AG09309 (cell line): ENCODE data around the gene SLC7A1.

ENCODE experiments used
- DNase-seq: peaks from one replicate; pipeline ENCODE4 v3.0.0-alpha.2; 2010; ENCODE audit warnings: low read depth
- H3K4me3 ChIP-seq: 2 replicates; pipeline ENCODE4 v1.5.1; 2011; ENCODE audit warnings: mild to moderate bottlenecking, low read depth, low read length, moderate library complexity; ENCODE audit not compliant: control insufficient read depth
- TF ChIP-seq, protein P1 (sequence below): IDR thresholded peaks from 2 replicates; pipeline ENCODE4 v1.5.1; 2011; ENCODE audit warnings: mild to moderate bottlenecking, low read depth, low read length, inconsistent platforms; ENCODE audit not compliant: insufficient read depth, control insufficient read depth; ENCODE audit errors: missing control alignments

SLC7A1 gene

DNA sequence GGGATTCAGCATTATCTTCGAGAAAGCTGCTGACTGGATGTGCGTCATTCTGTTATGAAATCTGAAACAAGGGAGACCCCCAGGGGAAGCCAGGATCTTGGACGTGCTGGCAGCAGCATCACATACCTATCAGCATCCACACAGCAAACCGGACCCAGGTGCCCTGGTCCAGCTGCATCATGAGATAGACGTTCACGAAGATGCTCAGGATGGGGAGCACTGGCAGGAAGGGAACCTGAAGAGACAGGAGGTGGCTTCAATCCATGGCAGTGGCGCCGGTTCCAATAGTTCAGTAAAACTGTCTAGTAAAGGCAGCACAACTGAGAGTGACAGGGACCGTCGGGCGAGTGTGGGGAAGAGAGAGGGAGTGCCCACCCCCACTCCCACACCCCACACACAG, 79.5 kb downstream of the SLC7A1 start:
- no peak overlapping the region for H3K4me3 ChIP-seq
- no peak for DNase-seq
- TF ChIP-seq, protein P1, sequence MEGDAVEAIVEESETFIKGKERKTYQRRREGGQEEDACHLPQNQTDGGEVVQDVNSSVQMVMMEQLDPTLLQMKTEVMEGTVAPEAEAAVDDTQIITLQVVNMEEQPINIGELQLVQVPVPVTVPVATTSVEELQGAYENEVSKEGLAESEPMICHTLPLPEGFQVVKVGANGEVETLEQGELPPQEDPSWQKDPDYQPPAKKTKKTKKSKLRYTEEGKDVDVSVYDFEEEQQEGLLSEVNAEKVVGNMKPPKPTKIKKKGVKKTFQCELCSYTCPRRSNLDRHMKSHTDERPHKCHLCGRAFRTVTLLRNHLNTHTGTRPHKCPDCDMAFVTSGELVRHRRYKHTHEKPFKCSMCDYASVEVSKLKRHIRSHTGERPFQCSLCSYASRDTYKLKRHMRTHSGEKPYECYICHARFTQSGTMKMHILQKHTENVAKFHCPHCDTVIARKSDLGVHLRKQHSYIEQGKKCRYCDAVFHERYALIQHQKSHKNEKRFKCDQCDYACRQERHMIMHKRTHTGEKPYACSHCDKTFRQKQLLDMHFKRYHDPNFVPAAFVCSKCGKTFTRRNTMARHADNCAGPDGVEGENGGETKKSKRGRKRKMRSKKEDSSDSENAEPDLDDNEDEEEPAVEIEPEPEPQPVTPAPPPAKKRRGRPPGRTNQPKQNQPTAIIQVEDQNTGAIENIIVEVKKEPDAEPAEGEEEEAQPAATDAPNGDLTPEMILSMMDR: no peak

DNA sequence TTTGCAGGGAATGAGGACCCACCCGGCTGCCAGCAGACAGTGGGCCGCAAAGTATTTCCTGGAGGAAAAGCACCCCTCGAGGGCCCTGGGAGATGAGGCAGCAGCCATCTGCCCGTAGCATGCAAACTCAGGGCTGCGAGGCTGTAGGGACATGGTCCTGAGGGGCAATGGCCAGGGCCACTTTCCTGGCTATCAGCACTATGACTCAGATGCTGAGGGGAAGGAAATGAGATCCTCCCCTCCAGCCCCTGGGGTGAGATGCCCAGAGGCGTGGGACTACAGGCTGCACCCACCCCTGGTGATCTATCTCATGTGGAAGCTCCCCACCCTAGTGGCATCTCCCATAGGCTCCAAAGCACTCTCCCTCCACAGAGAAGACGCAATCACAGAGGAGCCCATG, 80.1 kb downstream of the SLC7A1 start:
- TF ChIP-seq, protein P1: no peak
- DNase-seq: no peak
- no peak overlapping the region for H3K4me3 ChIP-seq

DNA sequence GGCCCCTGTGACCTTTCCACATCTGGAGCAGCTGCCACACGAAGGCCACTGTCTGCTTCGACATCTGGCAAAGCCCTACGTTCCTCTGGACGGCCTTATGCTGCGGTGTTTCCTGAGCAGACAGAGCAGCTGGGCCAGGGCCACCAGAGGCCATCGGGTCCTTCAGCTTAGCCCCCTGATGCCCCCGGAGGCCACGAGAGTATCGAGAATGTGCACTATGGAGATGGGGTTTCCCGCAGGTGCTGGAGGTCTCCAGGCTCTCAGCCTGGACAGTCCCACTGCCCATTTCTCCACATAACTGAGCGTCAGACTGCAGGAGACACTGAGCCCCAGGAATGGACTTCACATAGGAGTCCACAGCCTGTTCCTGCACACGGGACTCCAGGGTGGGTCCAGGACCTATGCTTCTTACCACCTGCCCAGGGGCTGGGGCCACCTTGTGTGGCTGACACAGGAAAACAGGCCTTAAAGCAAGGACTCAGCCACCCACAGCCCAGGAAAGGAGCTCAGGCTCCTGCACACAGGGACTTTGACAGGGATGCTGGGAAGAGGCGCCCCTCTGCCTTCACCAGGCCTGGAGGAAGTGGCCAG, 80.7 kb downstream of the SLC7A1 start:
- H3K4me3 ChIP-seq: no peak overlapping the region
- no peak for DNase-seq
- TF ChIP-seq, protein P1: no peak

DNA sequence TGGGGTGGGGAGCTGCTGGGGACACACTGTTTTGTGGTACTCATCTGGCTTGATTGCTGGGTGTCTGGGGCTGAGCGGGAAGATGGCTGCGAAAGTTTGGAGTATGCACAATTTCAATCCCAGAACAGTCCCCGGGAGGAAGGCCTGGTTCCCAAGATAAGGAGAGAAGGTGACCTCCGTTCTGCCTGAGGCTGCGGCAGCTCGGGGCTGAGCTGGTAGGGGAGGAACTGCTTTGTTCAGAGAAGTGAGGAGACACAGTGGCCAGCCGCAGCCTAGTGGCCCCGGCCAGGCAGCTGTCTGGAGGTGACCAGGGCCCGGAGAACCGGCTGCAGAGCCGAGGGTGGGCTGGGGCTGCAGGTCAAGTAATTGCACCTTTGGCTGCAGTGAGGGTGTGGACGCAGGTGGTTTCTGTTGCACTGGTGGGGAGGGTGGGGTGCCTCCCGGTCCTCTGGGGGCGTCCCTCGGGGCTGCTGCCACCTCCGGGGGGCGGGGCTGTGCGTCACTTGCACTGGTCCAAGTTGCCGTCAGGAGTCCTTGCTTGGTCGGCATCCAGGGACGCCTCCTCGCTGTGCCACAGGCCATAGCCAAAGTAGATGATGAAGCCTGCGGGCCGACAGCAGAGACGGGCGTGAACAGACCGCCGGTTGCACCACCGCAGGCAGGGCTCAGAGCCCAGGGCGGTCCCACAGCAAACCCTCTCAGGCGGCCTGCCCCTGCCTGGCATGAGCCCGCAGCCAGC, 81.3 kb downstream of the SLC7A1 start:
- no peak overlapping the region for H3K4me3 ChIP-seq
- TF ChIP-seq, protein P1: no peak
- DNase-seq: no peak

DNA sequence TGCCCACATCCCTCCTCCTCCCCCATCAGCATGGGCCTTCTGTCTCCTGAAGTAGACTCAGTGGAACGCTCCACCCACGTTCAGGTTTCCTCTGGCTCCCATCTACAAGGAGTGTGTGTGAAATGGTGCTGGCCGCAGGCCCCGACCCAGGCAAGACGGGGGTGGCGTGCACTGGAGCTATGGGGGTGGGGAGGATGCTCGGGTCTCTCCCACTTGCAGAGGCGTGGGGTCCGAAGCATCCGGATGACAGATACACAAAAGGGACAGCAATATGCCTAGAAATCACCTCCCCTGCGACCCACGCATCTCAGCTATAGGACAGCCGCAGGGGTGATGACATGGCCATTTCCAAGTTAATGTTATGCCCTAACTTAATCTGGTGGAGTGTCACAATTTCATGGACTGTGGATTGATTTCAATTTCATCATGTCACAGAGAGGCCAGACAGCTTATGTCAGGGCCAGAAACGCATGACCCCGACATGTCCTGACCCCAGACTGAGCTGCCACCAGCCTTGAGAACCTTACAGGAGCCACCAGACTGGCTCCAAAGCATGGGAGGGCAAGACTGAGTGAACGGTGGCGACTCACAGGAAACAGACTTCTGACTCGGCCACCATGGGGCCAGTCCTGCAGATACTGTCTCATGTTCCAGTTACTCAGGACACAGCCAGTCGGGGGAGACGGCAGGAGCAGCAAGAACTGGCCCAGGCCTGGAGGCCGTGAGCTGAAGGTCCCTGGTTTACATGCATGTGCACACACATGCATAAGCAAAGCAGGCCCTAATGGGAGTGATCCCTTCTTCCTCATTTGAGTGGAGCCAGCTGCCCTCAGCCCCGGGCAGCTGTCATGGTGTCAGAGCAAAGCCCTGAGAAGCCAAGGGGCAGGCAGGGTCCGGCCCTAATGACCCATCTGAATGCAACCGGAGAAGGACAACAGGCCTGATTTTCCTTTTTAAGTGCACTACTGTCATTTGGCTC, 82.2 kb downstream of the SLC7A1 start:
- no peak for DNase-seq
- no peak overlapping the region for H3K4me3 ChIP-seq
- TF ChIP-seq, protein P1: no peak

DNA sequence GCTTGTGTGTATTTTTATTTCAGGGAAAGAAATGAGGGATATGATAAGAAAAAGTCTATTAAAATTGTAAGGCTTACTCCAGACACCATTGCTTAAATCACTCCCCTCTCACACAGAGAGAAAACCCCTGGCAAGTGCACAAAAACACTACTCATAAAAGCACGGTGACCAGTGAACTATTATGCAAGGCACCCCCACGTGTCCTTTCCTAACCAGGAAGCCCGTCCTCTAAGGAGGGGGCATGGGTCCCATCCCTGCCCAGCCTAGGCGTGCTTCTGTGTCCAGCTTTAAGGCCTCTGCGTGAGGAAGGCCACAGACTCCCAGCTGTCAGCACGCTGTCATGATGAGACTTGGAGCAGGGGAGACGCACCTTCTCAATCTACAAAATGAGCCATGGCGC, 83.5 kb downstream of the SLC7A1 start:
- peak; percentile 69 for DNase-seq
- no peak overlapping the region for H3K4me3 ChIP-seq
- TF ChIP-seq, protein P1: no peak
